Parathyroid adenoma (tissue), 2 donors: ENCODE data around the gene SUN2.

Experiments
- H2AFZ ChIP-seq: fragments of 300-600 bp; sonication (generic); one replicate; pipeline ENCODE4 v1.7.0; 2017; ENCODE audit warnings: antibody characterized with exemption, mild to moderate bottlenecking
- H3K27ac ChIP-seq: fragments of 300-600 bp; sonication (generic); one replicate; pipeline ENCODE4 v1.7.0; 2017
- H3K27me3 ChIP-seq: fragments of 300-600 bp; sonication (generic); one replicate; pipeline ENCODE4 v1.7.0; 2017; ENCODE audit warnings: low read length; ENCODE audit not compliant: control insufficient read depth, insufficient read depth
- H3K36me3 ChIP-seq: fragments of 300-600 bp; sonication (generic); one replicate; pipeline ENCODE4 v1.7.0; 2017; ENCODE audit warnings: low read length; ENCODE audit not compliant: control insufficient read depth, insufficient read depth
- H3K4me1 ChIP-seq: fragments of 300-600 bp; sonication (generic); one replicate; pipeline ENCODE4 v1.7.0; 2017; ENCODE audit warnings: control low read depth
- H3K4me2 ChIP-seq: fragments of 300-600 bp; sonication (generic); one replicate; pipeline ENCODE4 v1.7.0; 2017; ENCODE audit warnings: low read length
- H3K4me3 ChIP-seq: fragments of 300-600 bp; sonication (generic); one replicate; pipeline ENCODE4 v1.7.0; 2017; ENCODE audit warnings: low read depth, low read length
- H3K79me2 ChIP-seq: fragments of 300-600 bp; sonication (generic); one replicate; pipeline ENCODE4 v1.7.0; 2017; ENCODE audit warnings: control low read depth
- H3K9ac ChIP-seq: fragments of 300-600 bp; sonication (generic); one replicate; pipeline ENCODE4 v1.7.0; 2017; ENCODE audit warnings: mild to moderate bottlenecking
- H3K9me3 ChIP-seq: fragments of 300-600 bp; sonication (generic); one replicate; pipeline ENCODE4 v1.7.0; 2017; ENCODE audit warnings: low read length; ENCODE audit not compliant: control insufficient read depth
- TF ChIP-seq, protein P1 (sequence below): fragments of 300-600 bp; sonication (generic); IDR thresholded peaks from one replicate; pipeline ENCODE4 v1.7.0; 2017; ENCODE audit warnings: antibody characterized with exemption, mild to moderate bottlenecking
- donor health status: primary hyperparathyroidism.

The SUN2 gene

DNA sequence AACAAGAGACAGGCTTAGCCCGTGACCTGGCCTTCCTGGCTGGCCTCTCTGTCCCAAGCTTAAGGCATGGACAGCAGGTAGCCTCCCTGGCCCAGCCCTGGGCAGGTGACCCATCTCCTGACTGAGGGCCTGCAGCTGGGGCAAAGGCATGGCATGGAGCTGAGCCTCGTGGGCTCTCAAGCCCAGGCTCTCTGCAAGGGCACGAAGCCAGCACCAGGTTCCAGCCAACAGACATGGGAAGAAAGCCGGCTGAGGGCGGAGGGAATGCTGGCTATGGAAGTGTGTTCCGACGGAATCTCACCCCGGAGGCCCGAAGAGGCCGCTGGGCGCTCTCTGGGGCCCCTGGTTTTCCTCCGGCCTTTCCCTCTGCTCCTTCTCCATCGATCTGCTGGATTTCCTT is 25.2 kb upstream of the SUN2 start:
- H3K4me1 ChIP-seq: no peaks in the 10 kb centered on the region
- no peak overlapping the region for H3K4me3 ChIP-seq
- no peak overlapping the region for H3K9ac ChIP-seq
- H3K27me3 ChIP-seq: no peaks in the 10 kb centered on the region
- H3K27ac ChIP-seq: no peak overlapping the region
- no peak overlapping the region for H2AFZ ChIP-seq
- no peaks in the 10 kb centered on the region for H3K36me3 ChIP-seq
- peaks cover 2% of the 10 kb centered on the region for H3K79me2 ChIP-seq
- no peaks in the 10 kb centered on the region for H3K9me3 ChIP-seq
- no peak overlapping the region for H3K4me2 ChIP-seq
- TF ChIP-seq, protein P1, sequence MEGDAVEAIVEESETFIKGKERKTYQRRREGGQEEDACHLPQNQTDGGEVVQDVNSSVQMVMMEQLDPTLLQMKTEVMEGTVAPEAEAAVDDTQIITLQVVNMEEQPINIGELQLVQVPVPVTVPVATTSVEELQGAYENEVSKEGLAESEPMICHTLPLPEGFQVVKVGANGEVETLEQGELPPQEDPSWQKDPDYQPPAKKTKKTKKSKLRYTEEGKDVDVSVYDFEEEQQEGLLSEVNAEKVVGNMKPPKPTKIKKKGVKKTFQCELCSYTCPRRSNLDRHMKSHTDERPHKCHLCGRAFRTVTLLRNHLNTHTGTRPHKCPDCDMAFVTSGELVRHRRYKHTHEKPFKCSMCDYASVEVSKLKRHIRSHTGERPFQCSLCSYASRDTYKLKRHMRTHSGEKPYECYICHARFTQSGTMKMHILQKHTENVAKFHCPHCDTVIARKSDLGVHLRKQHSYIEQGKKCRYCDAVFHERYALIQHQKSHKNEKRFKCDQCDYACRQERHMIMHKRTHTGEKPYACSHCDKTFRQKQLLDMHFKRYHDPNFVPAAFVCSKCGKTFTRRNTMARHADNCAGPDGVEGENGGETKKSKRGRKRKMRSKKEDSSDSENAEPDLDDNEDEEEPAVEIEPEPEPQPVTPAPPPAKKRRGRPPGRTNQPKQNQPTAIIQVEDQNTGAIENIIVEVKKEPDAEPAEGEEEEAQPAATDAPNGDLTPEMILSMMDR: no peak

- no peaks in the 10 kb centered on the region for H3K36me3 ChIP-seq
- no peak overlapping the region for H3K4me2 ChIP-seq
- no peaks in the 10 kb centered on the region for H3K79me2 ChIP-seq
- no peak overlapping the region for H3K9ac ChIP-seq
- no peak overlapping the region for H2AFZ ChIP-seq
- H3K27me3 ChIP-seq: no peaks in the 10 kb centered on the region
- H3K4me1 ChIP-seq: no peaks in the 10 kb centered on the region
- no peaks in the 10 kb centered on the region for H3K9me3 ChIP-seq
- no peak overlapping the region for H3K4me3 ChIP-seq
- TF ChIP-seq, protein P1: no peak
- H3K27ac ChIP-seq: no peak overlapping the region
Measured at GRCh38 chr22:38777087-38777671, 21.4 kb upstream of the SUN2 start.

DNA sequence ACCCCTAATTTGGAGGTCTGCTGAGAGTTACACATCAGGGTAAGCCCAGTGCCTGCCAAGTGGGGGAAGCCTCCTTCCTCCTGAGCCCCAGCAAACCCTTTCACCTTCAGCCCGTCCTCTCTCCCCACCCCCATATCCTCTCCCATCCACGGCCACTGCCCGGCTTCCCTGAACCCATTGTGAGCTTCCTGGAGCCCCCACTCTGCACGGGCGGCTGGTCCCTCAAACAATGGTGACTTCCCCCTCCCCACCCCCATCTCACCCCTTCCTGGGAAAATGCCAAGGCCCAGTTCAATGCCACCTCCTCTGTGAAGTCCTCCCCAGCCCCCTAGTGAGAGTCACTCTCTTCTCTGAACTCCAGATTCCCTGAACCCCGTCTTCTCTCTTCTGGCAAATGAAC is 20.3 kb upstream of the SUN2 start:
- Histone ChIP-seq H3K27me3 (no peaks in the 10 kb centered on the region), H3K79me2 (no peaks in the 10 kb centered on the region), H3K4me1 (no peaks in the 10 kb centered on the region), H3K4me2 (no peak overlapping the region), H3K9me3 (no peaks in the 10 kb centered on the region), H3K36me3 (no peaks in the 10 kb centered on the region), H2AFZ (no peak overlapping the region), H3K4me3 (no peak overlapping the region), H3K9ac (no peak overlapping the region), H3K27ac (no peak overlapping the region)
- TF ChIP-seq, protein P1: no peak

DNA sequence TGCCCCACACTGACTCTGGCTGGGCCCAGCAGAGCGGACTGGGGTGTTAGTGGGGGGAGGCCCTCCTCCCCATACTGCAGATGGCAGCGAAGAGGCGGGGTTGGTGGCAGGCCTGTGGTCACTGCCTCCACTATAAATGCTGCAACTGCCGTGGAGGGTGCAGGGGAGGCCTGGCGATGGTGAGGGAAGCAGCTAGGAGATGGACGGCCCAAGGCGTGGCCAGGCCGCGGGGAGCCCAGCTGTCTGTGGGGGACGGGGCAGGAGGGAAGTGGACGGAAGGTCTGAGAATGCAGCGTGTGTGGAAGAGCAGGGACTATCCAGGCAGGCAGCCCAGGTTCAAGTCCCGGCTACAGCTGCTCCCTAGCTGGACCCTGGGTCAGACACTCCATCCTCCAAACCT is 19.9 kb upstream of the SUN2 start:
- TF ChIP-seq, protein P1: no peak
- Histone ChIP-seq H3K4me1 (no peaks in the 10 kb centered on the region), H3K4me3 (no peak overlapping the region), H3K27me3 (no peaks in the 10 kb centered on the region), H3K79me2 (no peaks in the 10 kb centered on the region), H3K4me2 (no peak overlapping the region), H3K9me3 (no peaks in the 10 kb centered on the region), H3K9ac (no peak overlapping the region), H3K27ac (no peak overlapping the region), H3K36me3 (no peaks in the 10 kb centered on the region), H2AFZ (no peak overlapping the region)

- no peaks in the 10 kb centered on the region for H3K27me3 ChIP-seq
- no peak overlapping the region for H2AFZ ChIP-seq
- H3K9ac ChIP-seq: no peak overlapping the region
- H3K4me1 ChIP-seq: no peaks in the 10 kb centered on the region
- H3K9me3 ChIP-seq: no peaks in the 10 kb centered on the region
- H3K79me2 ChIP-seq: no peaks in the 10 kb centered on the region
- H3K36me3 ChIP-seq: no peaks in the 10 kb centered on the region
- no peak overlapping the region for H3K4me3 ChIP-seq
- H3K27ac ChIP-seq: no peak overlapping the region
- no peak overlapping the region for H3K4me2 ChIP-seq
- TF ChIP-seq, protein P1: no peak
Measured at GRCh38 chr22:38774496-38775166, 18.8 kb upstream of the SUN2 start.
